Lower lobe of right lung (tissue), 2 donors: ENCODE results near the gene IMMP2L. TPM values are rescaled to one million over a fixed set of nuclear protein-coding genes. Genes with fewer than 3 reads are reported as not detected.

Source experiments
- ATAC-seq, 2 donors: fragments of 200-7000 bp; cut with Tn5 transposase; one replicate each; pipeline ENCODE4 v1.9.1; 2020 to 2022; ENCODE audit warnings: mild to moderate bottlenecking in 2 of 2, moderate library complexity in 2 of 2
- DNase-seq: peaks from one replicate; pipeline ENCODE4 v3.0.0-alpha.2; 2020
- H3K27ac ChIP-seq: fragments of 200-600 bp; one replicate; pipeline ENCODE4 v1.8.0; 2022
- H3K27me3 ChIP-seq: fragments of 200-600 bp; one replicate; pipeline ENCODE4 v1.8.0; 2022; ENCODE audit warnings: low read depth
- H3K36me3 ChIP-seq: fragments of 200-600 bp; one replicate; pipeline ENCODE4 v1.8.0; 2022; ENCODE audit warnings: mild to moderate bottlenecking
- H3K4me1 ChIP-seq: fragments of 200-600 bp; one replicate; pipeline ENCODE4 v1.8.0; 2022
- H3K4me3 ChIP-seq: fragments of 200-600 bp; one replicate; pipeline ENCODE4 v1.8.0; 2022; ENCODE audit warnings: mild to moderate bottlenecking
- H3K9me3 ChIP-seq: fragments of 200-600 bp; one replicate; pipeline ENCODE4 v1.8.0; 2022
- CTCF ChIP-seq: fragments of 200-600 bp; IDR thresholded peaks from one replicate; pipeline ENCODE4 v1.8.0; 2022; ENCODE audit warnings: antibody characterized with exemption, mild to moderate bottlenecking
- intact Hi-C: fragments of 100-400 bp; cut with DNase I; formaldehyde crosslinking; loops from one replicate; pipeline ENCODE4 v1.11.0; 2022
- total RNA-seq: library from RNA; stranded (reverse); fragmentation: NEBNext Ultra II Directional; extraction: Animal tissue kit (Norgen Biotek cat#: 25700); gene quantifications from one replicate; pipeline ENCODE4 v1.2.1, GENCODE V29; 2021
- donor health status: DM: no; HTN: yes; CAD: no; lungs with severe emphysema.

Gene IMMP2L
- total RNA-seq, 1 donor from 2014 or later, result 14.7 TPM

GRCh38 chr7:110772615-110773014 lies 789.7 kb downstream of the IMMP2L start:
- Histone ChIP-seq H3K4me3 (no peak overlapping the region), H3K27me3 (no peaks in the 10 kb centered on the region), H3K27ac (no peak overlapping the region), H3K4me1 (no peaks in the 10 kb centered on the region), H3K9me3 (no peaks in the 10 kb centered on the region), H3K36me3 (no peaks in the 10 kb centered on the region)
- ATAC-seq, result no peak
- no peak for DNase-seq
- intact Hi-C loops, result no loop called here
- TF ChIP-seq CTCF, result no peak

- Histone ChIP-seq H3K27me3 (no peaks in the 10 kb centered on the region), H3K36me3 (no peaks in the 10 kb centered on the region), H3K4me1 (no peaks in the 10 kb centered on the region), H3K27ac (no peak overlapping the region), H3K9me3 (no peaks in the 10 kb centered on the region), H3K4me3 (no peak overlapping the region)
- intact Hi-C loops, result no loop called here
- DNase-seq (no peak), ATAC-seq (no peak)
- TF ChIP-seq CTCF, result no peak
These were observed 790.6 kb downstream of the IMMP2L start for GRCh38 chr7:110771717-110772116.

- Histone ChIP-seq H3K4me3 (no peak overlapping the region), H3K9me3 (no peaks in the 10 kb centered on the region), H3K27me3 (no peaks in the 10 kb centered on the region), H3K36me3 (no peaks in the 10 kb centered on the region), H3K4me1 (no peaks in the 10 kb centered on the region), H3K27ac (no peak overlapping the region)
- no peak for ATAC-seq
- intact Hi-C loops, result no loop called here
- no peak for DNase-seq
- no peak for TF ChIP-seq CTCF
These were observed 794.7 kb downstream of the IMMP2L start for GRCh38 chr7:110767550-110768110.

GRCh38 chr7:110766864-110767263 lies 795.4 kb downstream of the IMMP2L start:
- no peaks in the 10 kb centered on the region for H3K9me3 ChIP-seq
- no peaks in the 10 kb centered on the region for H3K27me3 ChIP-seq
- H3K4me1 ChIP-seq, result no peaks in the 10 kb centered on the region
- ATAC-seq, result no peak
- DNase-seq, result no peak
- intact Hi-C loops, result no loop called here
- no peak overlapping the region for H3K4me3 ChIP-seq
- H3K36me3 ChIP-seq, result no peaks in the 10 kb centered on the region
- TF ChIP-seq CTCF, result no peak
- H3K27ac ChIP-seq, result no peak overlapping the region

GRCh38 chr7:110764852-110765251 lies 797.4 kb downstream of the IMMP2L start:
- Histone ChIP-seq H3K27me3 (no peaks in the 10 kb centered on the region), H3K27ac (no peak overlapping the region), H3K4me1 (no peaks in the 10 kb centered on the region), H3K36me3 (no peaks in the 10 kb centered on the region), H3K4me3 (no peak overlapping the region), H3K9me3 (no peaks in the 10 kb centered on the region)
- intact Hi-C loops, result no loop called here
- DNase-seq (no peak), ATAC-seq (no peak)
- no peak for TF ChIP-seq CTCF
